Activated T-helper 2 cell treated with anti-CD3 and anti-CD28 coated beads, Interferon-gamma antibody, Interleukin-2, Interleukin-4, amounts not matched to agents 10 μg/mL and 5 μg/mL and 100 μg/mL, durations not matched to agents 14 hours and 24 hours and 36 hours (primary cell): Measurements from ENCODE around the gene SPEG. TPM values are rescaled to one million over a fixed set of nuclear protein-coding genes. Genes with fewer than 3 reads are reported as not detected.

ENCODE experiments used
- DNase-seq: peaks from one replicate; pipeline ENCODE4 v3.0.0; 2021; ENCODE audit warnings: low spot score
- H3K27ac Mint-ChIP-seq: one replicate; pipeline ENCODE4 v1.8.0; 2021; ENCODE audit warnings: mixed read lengths
- H3K27me3 Mint-ChIP-seq: one replicate; pipeline ENCODE4 v1.8.0; 2021; ENCODE audit warnings: low read depth, mixed read lengths
- H3K36me3 Mint-ChIP-seq: one replicate; pipeline ENCODE4 v1.8.0; 2021; ENCODE audit warnings: low read depth, mixed read lengths
- H3K4me1 Mint-ChIP-seq: one replicate; pipeline ENCODE4 v1.8.0; 2021; ENCODE audit warnings: low read depth, mixed read lengths
- H3K4me3 Mint-ChIP-seq: one replicate; pipeline ENCODE4 v1.8.0; 2021; ENCODE audit warnings: low read depth, mild to moderate bottlenecking, moderate library complexity, mixed read lengths
- H3K9me3 Mint-ChIP-seq: one replicate; pipeline ENCODE4 v1.8.0; 2021; ENCODE audit warnings: mixed read lengths
- intact Hi-C: fragments of 100-400 bp; cut with micrococcal nuclease; formaldehyde crosslinking; loops from one replicate; pipeline ENCODE4 v1.15.1; 2023
- total RNA-seq: library from RNA; stranded (reverse); gene quantifications from 2 replicates; pipeline ENCODE4 v1.2.3, GENCODE V29; 2022

The SPEG gene
- total RNA-seq, 1 donor from 2014 or later = not detected

DNA sequence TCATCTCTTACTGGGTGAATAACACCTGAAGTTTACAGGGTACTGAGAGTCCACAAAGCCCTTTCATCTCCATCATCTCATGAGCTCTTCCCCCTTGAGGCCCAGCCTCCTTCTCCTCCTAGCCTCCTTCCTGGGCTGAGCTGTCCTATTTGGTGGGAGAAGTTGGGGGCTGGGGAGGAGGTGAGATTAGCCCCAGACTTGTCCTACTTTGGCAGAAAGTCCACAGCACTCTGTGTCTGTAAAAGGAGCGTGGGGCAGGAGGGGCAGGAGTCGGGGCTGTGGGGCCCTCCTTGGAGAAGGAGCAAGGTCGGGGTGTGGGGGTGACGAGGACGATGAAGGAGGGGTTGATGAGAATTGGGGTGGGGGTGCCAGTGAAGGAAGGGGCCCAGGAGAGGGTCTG lies 26.4 kb upstream of the SPEG start:
- intact Hi-C loops = no loop called here
- Mint-ChIP-seq H3K4me3 (no peak overlapping the region), H3K9me3 (no peaks in the 10 kb centered on the region)

DNA sequence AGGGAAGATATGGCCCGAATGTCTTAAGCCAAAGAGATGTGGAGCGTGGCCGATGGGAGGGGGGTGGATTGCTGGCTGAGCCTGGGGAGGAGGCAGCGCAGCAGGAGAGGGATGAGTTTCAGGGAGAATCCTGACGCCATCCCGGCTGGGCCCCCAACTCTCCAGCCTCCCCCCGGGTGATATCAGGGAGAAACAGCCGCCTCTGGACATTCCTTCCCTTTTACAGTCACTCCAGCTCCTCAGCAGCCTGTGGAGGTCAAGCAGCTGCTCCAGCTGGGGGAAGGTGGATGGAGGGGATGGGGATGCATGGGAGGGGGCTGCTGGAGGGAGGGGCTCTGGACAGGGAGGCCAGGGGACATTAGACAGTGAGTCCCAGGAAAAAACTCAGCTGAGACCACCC lies 26.0 kb upstream of the SPEG start:
- H3K36me3 Mint-ChIP-seq = no peaks in the 10 kb centered on the region
- no peaks in the 10 kb centered on the region for H3K4me1 Mint-ChIP-seq
- intact Hi-C loops = no loop called here
- H3K4me3 Mint-ChIP-seq = no peak overlapping the region
- peaks cover 10% of the 10 kb centered on the region for H3K27me3 Mint-ChIP-seq
- no peak overlapping the region for H3K27ac Mint-ChIP-seq
- no peak for DNase-seq
- H3K9me3 Mint-ChIP-seq = no peaks in the 10 kb centered on the region

More for the DNA sequence above, 26.4 kb upstream of the SPEG start:
- H3K27me3 Mint-ChIP-seq = peaks cover 12% of the 10 kb centered on the region
- DNase-seq = no peak
- no peaks in the 10 kb centered on the region for H3K4me1 Mint-ChIP-seq
- H3K36me3 Mint-ChIP-seq = no peaks in the 10 kb centered on the region
- H3K27ac Mint-ChIP-seq = no peak overlapping the region

DNA sequence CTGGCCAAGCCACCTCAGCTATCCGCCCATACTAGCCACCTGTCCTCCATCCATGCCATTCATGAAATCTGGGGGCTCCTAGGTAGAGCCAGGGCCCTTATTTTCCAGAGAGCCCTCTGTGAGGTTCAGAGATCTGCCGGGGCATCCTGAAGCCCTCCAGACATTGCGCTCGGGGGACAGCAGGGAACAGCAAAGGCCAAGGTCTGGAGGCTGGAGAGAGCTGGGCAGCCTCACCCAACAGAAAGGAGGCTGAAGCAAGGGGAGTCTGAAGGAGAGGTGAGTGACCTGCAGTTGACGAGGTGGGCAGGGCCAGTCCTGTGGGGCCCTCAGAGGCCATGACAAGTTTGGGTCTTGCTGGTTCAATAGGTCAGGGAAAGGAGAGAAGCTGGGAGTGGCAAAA lies 25.0 kb upstream of the SPEG start:
- intact Hi-C loops = no loop called here
- no peak for DNase-seq
- no peaks in the 10 kb centered on the region for H3K36me3 Mint-ChIP-seq
- no peaks in the 10 kb centered on the region for H3K9me3 Mint-ChIP-seq
- H3K4me3 Mint-ChIP-seq = no peak overlapping the region
- H3K27me3 Mint-ChIP-seq = peaks cover 11% of the 10 kb centered on the region
- no peak overlapping the region for H3K27ac Mint-ChIP-seq
- no peaks in the 10 kb centered on the region for H3K4me1 Mint-ChIP-seq

DNA sequence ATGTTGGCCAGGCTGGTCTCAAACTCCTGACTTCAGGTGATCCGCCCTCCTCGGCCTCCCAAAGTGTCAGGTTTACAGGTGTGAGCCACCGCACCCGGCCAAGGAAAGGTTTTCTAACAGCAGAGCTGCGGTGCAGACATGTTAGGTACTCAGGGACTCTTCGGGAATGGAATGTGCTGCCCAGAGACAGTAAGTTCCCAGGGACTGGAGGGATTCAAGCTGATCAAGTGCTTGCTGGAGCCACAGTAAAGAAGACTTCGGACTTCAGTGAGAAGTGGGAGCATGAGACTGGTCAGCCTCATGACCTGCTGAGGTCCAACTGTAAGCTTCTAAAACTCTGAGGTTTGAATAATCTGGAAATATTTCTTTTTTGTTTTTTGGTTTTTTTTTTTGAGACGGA lies 24.3 kb upstream of the SPEG start:
- no peaks in the 10 kb centered on the region for H3K4me1 Mint-ChIP-seq
- peaks cover 15% of the 10 kb centered on the region for H3K27me3 Mint-ChIP-seq
- intact Hi-C loops = no loop called here
- no peak for DNase-seq
- H3K36me3 Mint-ChIP-seq = no peaks in the 10 kb centered on the region
- H3K4me3 Mint-ChIP-seq = no peak overlapping the region
- H3K9me3 Mint-ChIP-seq = no peaks in the 10 kb centered on the region
- no peak overlapping the region for H3K27ac Mint-ChIP-seq

DNA sequence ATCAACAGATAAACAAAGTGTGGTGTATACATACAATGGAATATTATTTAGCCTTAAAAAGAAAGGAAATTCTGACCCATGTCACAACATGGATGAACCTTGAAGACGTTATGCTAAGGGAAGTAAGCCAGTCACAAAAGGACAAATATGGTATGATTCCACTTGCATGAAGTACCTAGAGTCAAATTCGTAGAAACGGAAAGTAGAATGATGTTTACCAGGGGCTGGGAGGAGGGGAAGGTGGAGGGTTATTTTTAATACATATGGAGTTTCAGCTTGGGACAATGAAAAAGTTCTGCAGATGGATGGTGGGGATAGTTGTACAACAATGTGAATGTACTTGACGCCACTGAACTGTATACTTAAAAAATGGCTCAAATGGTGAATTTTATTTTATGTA lies 19.8 kb upstream of the SPEG start:
- Mint-ChIP-seq H3K27me3 (peaks cover 32% of the 10 kb centered on the region), H3K36me3 (no peaks in the 10 kb centered on the region), H3K4me1 (no peaks in the 10 kb centered on the region), H3K27ac (no peak overlapping the region), H3K4me3 (no peak overlapping the region), H3K9me3 (no peaks in the 10 kb centered on the region)
- intact Hi-C loops = no loop called here
- no peak for DNase-seq

DNA sequence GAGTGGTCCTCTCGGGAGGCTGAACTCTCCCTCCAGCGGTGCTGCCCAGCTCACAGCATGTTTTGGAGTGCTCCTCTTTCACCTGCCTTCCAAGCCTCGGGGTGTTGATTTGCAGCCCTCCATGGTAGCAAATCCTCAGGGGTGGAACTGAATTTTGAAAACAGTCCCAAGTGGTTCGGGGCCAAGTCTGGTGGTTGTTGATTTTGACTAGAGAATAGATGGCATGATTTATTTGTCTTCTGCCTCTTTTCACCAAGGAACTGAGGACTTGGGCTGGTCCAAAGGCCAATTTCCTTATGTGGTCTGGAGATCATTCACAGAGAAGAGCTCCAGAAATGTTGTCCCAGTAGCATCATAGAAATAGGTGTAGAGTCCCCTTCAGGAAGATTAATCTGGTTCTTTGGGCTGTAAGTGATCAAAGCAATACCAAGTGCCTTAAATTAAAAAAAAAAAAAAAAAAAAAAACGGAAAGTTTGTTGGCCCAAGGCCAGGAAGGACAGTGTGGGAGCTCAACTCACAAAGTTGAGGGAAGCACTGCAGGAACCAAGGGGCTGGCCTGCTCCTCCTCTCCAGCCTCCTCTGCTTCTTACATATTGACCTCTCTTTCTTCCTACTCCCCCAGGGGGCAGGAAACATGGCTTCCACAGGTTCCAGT lies 18.9 kb upstream of the SPEG start:
- H3K36me3 Mint-ChIP-seq = no peaks in the 10 kb centered on the region
- no peak for DNase-seq

DNA sequence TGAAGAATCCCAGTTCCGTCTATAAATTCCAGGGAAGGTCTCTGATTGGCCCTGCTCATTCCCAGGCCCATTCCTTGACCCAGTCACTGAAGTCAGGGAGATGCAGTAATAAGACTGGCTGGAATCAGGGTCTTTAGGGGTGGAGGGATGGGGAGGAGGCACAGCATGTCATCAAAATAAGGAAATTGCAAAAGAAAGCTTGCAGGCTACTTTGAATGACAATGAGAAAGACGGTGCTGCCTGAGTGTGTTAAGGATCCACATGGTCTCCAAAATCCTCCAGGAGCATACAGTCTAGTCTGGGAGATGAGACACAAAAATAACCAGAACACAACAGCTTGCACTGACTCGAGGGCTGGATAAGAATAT lies 18.4 kb upstream of the SPEG start:
- intact Hi-C loops = no loop called here
- peaks cover 35% of the 10 kb centered on the region for H3K27me3 Mint-ChIP-seq
- no peak for DNase-seq
- H3K9me3 Mint-ChIP-seq = no peaks in the 10 kb centered on the region
- no peaks in the 10 kb centered on the region for H3K4me1 Mint-ChIP-seq
- H3K27ac Mint-ChIP-seq = no peak overlapping the region
- no peak overlapping the region for H3K4me3 Mint-ChIP-seq
- no peaks in the 10 kb centered on the region for H3K36me3 Mint-ChIP-seq

More for the DNA sequence above, 18.9 kb upstream of the SPEG start:
- Mint-ChIP-seq H3K9me3 (no peaks in the 10 kb centered on the region), H3K27ac (no peak overlapping the region), H3K4me1 (no peaks in the 10 kb centered on the region), H3K27me3 (peaks cover 35% of the 10 kb centered on the region), H3K4me3 (no peak overlapping the region)
- intact Hi-C loops = no loop called here

DNA sequence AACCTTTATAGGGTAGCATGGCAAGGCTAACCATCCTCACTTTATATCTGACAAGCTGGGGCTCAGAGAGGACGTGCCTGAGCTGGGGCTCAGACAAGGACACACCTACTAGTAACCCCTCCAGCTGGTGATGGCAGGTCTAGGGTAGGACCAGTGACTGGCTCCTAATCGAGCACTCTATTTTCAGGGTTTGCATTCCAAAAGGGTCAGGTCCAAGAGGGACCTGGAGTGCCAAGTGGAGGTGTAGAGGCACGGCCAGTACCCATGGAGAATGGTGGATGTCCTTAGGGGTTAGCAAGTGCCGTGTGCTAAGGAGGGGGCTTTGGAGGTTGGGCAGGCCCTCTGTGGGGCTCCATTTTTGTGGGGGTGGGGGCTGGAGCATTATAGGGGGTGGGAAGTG lies 17.7 kb upstream of the SPEG start:
- Mint-ChIP-seq H3K9me3 (no peaks in the 10 kb centered on the region), H3K4me1 (no peaks in the 10 kb centered on the region), H3K36me3 (no peaks in the 10 kb centered on the region), H3K4me3 (no peak overlapping the region), H3K27me3 (peaks cover 36% of the 10 kb centered on the region), H3K27ac (no peak overlapping the region)
- no peak for DNase-seq
- intact Hi-C loops = no loop called here

DNA sequence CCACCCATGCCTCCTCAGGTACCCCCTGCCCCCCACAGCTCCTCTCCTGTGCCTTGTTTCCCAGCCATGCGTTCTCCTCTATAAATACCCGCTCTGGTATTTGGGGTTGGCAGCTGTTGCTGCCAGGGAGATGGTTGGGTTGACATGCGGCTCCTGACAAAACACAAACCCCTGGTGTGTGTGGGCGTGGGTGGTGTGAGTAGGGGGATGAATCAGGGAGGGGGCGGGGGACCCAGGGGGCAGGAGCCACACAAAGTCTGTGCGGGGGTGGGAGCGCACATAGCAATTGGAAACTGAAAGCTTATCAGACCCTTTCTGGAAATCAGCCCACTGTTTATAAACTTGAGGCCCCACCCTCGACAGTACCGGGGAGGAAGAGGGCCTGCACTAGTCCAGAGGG lies 17.3 kb upstream of the SPEG start:
- intact Hi-C loops = no loop called here
- Mint-ChIP-seq H3K4me3 (no peak overlapping the region), H3K27ac (no peak overlapping the region), H3K4me1 (no peaks in the 10 kb centered on the region), H3K27me3 (peaks cover 39% of the 10 kb centered on the region), H3K36me3 (no peaks in the 10 kb centered on the region), H3K9me3 (no peaks in the 10 kb centered on the region)
- DNase-seq = no peak

DNA sequence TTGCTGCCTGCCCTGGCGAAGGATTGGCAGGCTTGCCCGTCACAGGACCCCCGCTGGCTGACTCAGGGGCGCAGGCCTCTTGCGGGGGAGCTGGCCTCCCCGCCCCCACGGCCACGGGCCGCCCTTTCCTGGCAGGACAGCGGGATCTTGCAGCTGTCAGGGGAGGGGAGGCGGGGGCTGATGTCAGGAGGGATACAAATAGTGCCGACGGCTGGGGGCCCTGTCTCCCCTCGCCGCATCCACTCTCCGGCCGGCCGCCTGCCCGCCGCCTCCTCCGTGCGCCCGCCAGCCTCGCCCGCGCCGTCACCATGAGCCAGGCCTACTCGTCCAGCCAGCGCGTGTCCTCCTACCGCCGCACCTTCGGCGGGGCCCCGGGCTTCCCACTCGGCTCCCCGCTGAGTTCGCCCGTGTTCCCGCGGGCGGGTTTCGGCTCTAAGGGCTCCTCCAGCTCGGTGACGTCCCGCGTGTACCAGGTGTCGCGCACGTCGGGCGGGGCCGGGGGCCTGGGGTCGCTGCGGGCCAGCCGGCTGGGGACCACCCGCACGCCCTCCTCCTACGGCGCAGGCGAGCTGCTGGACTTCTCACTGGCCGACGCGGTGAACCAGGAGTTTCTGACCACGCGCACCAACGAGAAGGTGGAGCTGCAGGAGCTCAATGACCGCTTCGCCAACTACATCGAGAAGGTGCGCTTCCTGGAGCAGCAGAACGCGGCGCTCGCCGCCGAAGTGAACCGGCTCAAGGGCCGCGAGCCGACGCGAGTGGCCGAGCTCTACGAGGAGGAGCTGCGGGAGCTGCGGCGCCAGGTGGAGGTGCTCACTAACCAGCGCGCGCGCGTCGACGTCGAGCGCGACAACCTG lies 16.3 kb upstream of the SPEG start, which contains the start of gene DES:
Gene DES, plus strand, starts transcription at position 223 of the 857 bp plus-strand sequence. Its CDS starts 86 bp downstream, at position 309.
- Mint-ChIP-seq H3K4me1 (no peaks in the 10 kb centered on the region), H3K27me3 (peaks cover 37% of the 10 kb centered on the region), H3K9me3 (no peaks in the 10 kb centered on the region), H3K4me3 (no peak within 1 kb of the TSS), H3K27ac (no peak within 1 kb of the TSS), H3K36me3 (no peaks in the 10 kb centered on the region)
- intact Hi-C loops = no loop called here
- no peak for DNase-seq

DNA sequence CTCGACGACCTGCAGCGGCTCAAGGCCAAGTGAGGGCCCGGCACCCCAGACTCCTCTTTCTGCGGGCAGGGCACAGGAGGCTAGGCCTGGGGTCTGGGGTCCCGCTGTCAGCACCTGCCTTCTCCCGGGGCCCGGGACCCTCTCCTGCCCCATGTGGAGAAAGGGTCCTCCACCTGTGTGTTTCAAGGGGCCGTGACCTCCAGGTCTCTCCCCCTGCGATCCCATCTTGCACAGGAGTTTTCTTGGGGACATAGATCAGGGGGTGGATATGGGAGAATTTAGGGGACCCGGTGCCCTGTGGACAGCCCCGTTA lies 15.7 kb upstream of the SPEG start:
- intact Hi-C loops = no loop called here
- DNase-seq = no peak
- H3K9me3 Mint-ChIP-seq = no peaks in the 10 kb centered on the region
- H3K4me3 Mint-ChIP-seq = no peak overlapping the region
- peaks cover 34% of the 10 kb centered on the region for H3K27me3 Mint-ChIP-seq
- no peaks in the 10 kb centered on the region for H3K36me3 Mint-ChIP-seq
- H3K27ac Mint-ChIP-seq = no peak overlapping the region
- no peaks in the 10 kb centered on the region for H3K4me1 Mint-ChIP-seq

DNA sequence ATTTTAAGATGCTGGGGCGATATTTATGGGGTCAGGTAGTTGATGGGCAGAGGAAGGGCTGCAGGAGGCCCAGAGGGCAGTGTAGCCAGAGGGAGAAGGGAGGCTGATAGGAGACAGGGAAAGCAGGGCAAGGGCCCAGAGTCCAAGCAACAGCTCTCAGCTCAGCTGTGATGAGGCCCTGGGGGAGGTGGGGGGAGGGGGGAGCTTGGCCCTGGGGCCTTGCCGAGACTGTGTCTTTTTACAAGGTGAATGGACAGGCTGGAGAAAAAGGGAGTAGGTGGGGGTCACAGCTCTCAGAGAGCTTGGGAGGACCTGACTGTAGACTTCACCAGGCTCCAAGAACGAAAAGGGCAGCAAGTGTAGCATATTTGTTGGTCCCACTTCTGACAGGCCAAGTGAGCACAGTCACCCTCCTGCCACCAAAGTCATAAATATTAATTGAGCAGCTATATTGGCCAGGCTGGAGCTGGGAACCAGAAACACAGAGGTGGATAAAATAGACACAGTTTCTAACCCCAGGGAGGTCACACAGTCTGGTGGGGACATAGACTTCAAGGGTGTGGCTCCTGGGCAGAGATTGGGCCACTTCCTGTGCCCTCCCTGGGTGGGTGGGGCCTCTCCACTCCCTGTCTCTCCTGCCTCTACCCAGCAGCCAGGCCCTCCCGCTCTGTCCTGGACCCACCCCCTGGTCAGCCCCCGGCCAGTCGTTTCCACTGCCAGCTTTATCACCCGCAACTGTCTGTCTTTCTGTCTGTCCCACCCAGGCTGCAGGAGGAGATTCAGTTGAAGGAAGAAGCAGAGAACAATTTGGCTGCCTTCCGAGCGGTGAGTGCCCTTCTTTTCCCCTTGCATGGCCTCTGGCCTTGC lies 15.1 kb upstream of the SPEG start:
- Mint-ChIP-seq H3K36me3 (no peaks in the 10 kb centered on the region), H3K27ac (no peak overlapping the region), H3K27me3 (peaks cover 33% of the 10 kb centered on the region), H3K4me3 (no peak overlapping the region), H3K4me1 (no peaks in the 10 kb centered on the region), H3K9me3 (no peaks in the 10 kb centered on the region)
- no peak for DNase-seq
- intact Hi-C loops = no loop called here

DNA sequence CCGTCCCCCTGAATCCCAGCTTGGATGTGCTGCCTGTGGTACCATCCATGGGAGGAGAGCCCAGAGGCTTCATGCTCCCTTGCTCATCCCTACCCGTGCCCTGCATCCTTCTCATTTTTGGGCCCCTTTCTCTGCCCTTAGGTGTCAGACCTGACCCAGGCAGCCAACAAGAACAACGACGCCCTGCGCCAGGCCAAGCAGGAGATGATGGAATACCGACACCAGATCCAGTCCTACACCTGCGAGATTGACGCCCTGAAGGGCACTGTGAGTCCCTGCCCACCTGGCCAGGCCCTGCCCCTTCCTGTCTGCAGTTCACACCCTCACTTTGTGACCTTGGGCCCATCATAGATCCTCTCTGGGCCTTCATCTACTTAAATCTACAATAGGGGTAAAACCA lies 14.0 kb upstream of the SPEG start:
- intact Hi-C loops = no loop called here
- Mint-ChIP-seq H3K27ac (no peak overlapping the region), H3K4me3 (no peak overlapping the region), H3K27me3 (peaks cover 26% of the 10 kb centered on the region), H3K4me1 (no peaks in the 10 kb centered on the region), H3K36me3 (no peaks in the 10 kb centered on the region), H3K9me3 (no peaks in the 10 kb centered on the region)
- DNase-seq = no peak
